Endothelial cell of umbilical vein (primary cell): ENCODE measurements around the gene HOXC5. TPM values are rescaled to one million over a fixed set of nuclear protein-coding genes. Genes with fewer than 3 reads are reported as not detected.

Source experiments
- BruUV-seq: library from RNA; stranded (reverse); fragments of 400-500 nt; replicated peaks from 2 replicates; lab custom pipeline; 2021; lab: Mats Ljungman, UMichigan
- CTCF ChIA-PET: fragments of 300-600, 350-600 bp; sonication (Branson Sonifier 250); formaldehyde crosslinking; loops from one replicate; lab custom pipeline; 2021; ENCODE audit warnings: antibody characterized with exemption, inconsistent platforms; lab: Charles Lee
- POLR2A ChIA-PET: fragments of 300-600, 350-600 bp; sonication (Branson Sonifier 250); formaldehyde crosslinking; loops from one replicate; lab custom pipeline; 2021; ENCODE audit warnings: antibody characterized with exemption, inconsistent platforms; lab: Charles Lee
- DNase-seq: peaks from one replicate; pipeline ENCODE4 v3.0.0-alpha.2; 2011; ENCODE audit warnings: low read depth, low spot score
- FAIRE-seq: peaks from 2 replicates; lab custom pipeline; 2011; peaks lifted over from hg19 to GRCh38; lab: Jason Lieb, UNC
- H2AFZ ChIP-seq: 2 replicates; pipeline ENCODE4 v1.6.0; 2012; ENCODE audit warnings: low read depth, low read length, control low read depth, inconsistent platforms
- H3K27ac ChIP-seq: 2 replicates; pipeline ENCODE4 v1.5.1; 2011; ENCODE audit warnings: low read depth, mild to moderate bottlenecking, control low read depth, low read length, moderate library complexity; ENCODE audit not compliant: insufficient read depth
- H3K27me3 ChIP-seq, 2 experiments: 2 replicates each; pipeline versions ENCODE4 v1.6.0 to v1.6.1; 2011; ENCODE audit warnings: low read length in 2 of 2, mixed read lengths in 1 of 2; ENCODE audit not compliant: control insufficient read depth in 2 of 2, insufficient read depth in 2 of 2
- H3K36me3 ChIP-seq, 2 experiments: 2 replicates in 1 of 2; 3 replicates in 1 of 2; pipeline ENCODE4 v1.5.1; 2011; ENCODE audit warnings: low read length in 2 of 2, mild to moderate bottlenecking in 1 of 2, moderate library complexity in 1 of 2; ENCODE audit not compliant: control insufficient read depth in 2 of 2, insufficient read depth in 2 of 2; ENCODE audit errors: extremely low read depth in 1 of 2
- H3K4me1 ChIP-seq: 3 replicates; pipeline ENCODE4 v1.5.1; 2011; ENCODE audit warnings: mild to moderate bottlenecking, low read length; ENCODE audit not compliant: control insufficient read depth, insufficient read depth; ENCODE audit errors: extremely low read depth
- H3K4me2 ChIP-seq: 2 replicates; pipeline ENCODE4 v1.6.1; 2011; ENCODE audit warnings: low read length, control low read depth, mixed read lengths; ENCODE audit not compliant: insufficient read depth
- H3K4me3 ChIP-seq, 3 experiments: fragments of 200-600 bp in 1 of 3; sonication (generic), shearing (Covaris generic) in 1 of 3; replicated peaks in 1 of 3; 2 replicates each; pipeline ENCODE4 v1.5.1; 2011 to 2016; ENCODE audit warnings: control low read depth in 3 of 3, low read length in 3 of 3, mild to moderate bottlenecking in 2 of 3, inconsistent platforms in 1 of 3, low read depth in 1 of 3, moderate library complexity in 1 of 3; ENCODE audit not compliant: insufficient read depth in 1 of 3
- H3K79me2 ChIP-seq: 2 replicates; pipeline ENCODE4 v1.6.0; 2012; ENCODE audit warnings: low read length, inconsistent platforms; ENCODE audit not compliant: control insufficient read depth, insufficient read depth
- H3K9ac ChIP-seq: replicated peaks from 2 replicates; pipeline ENCODE3; 2011; ENCODE audit warnings: low read length, control low read depth; ENCODE audit not compliant: insufficient read depth; ENCODE audit errors: extremely low read depth
- H3K9me1 ChIP-seq: replicated peaks from 3 replicates; pipeline ENCODE4 v1.6.0; 2011; ENCODE audit warnings: mild to moderate bottlenecking, low read length; ENCODE audit not compliant: control insufficient read depth, insufficient read depth; ENCODE audit errors: extremely low read depth
- H3K9me3 ChIP-seq: replicated peaks from 2 replicates; pipeline ENCODE4 v1.5.1; 2012; ENCODE audit warnings: low read length, inconsistent platforms; ENCODE audit not compliant: control insufficient read depth, insufficient read depth
- H4K20me1 ChIP-seq: replicated peaks from 2 replicates; pipeline ENCODE3; 2011; ENCODE audit warnings: mild to moderate bottlenecking, low read length; ENCODE audit not compliant: control insufficient read depth, insufficient read depth; ENCODE audit errors: extremely low read depth
- EZH2 ChIP-seq: IDR thresholded peaks from 2 replicates; pipeline ENCODE4 v1.6.1; 2012; ENCODE audit warnings: borderline replicate concordance, low read depth, mild to moderate bottlenecking, moderate library complexity, low read length, inconsistent platforms; ENCODE audit not compliant: severe bottlenecking
- FOS ChIP-seq: IDR thresholded peaks from 2 replicates; pipeline ENCODE4 v1.6.1; 2011; ENCODE audit warnings: mild to moderate bottlenecking, low read length, moderate library complexity, borderline replicate concordance; ENCODE audit not compliant: insufficient read depth
- JUN ChIP-seq: IDR thresholded peaks from 2 replicates; pipeline ENCODE4 v1.6.1; 2011; ENCODE audit warnings: borderline replicate concordance, low read depth; ENCODE audit not compliant: insufficient read length, insufficient read depth
- POLR2A ChIP-seq: IDR thresholded peaks from 2 replicates; pipeline ENCODE4 v1.6.1; 2012; ENCODE audit warnings: low read depth, mild to moderate bottlenecking, control low read depth, low read length
- dilution Hi-C: fragments of 300-500 bp; cut with MboI; formaldehyde crosslinking; loops from one replicate; pipeline ENCODE4 v1.15.0; 2019; ENCODE audit warnings: low sequenced_read_pairs; ENCODE audit not compliant: extremely low pct_ligation_motif_present
- intact Hi-C: fragments of 100-400 bp; cut with micrococcal nuclease; formaldehyde crosslinking; loops from one replicate; pipeline ENCODE4 v1.10.0; 2022
- polyA plus RNA-seq, 4 experiments: library from polyadenylated mRNA; depleted of rRNA in 3 of 4; stranded (reverse) in 3 of 4; unstranded in 1 of 4; fragments of >200 nt; gene quantifications; 2 replicates each; pipeline versions ENCODE4 v1.2.1 to v1.2.3, GENCODE V29; 2011 to 2012; ENCODE audit warnings: missing spikeins in 1 of 4
- total RNA-seq: library from RNA; stranded (reverse); gene quantifications from 2 replicates; pipeline ENCODE4 v1.2.3, GENCODE V29; 2021

Gene HOXC5
- total and polyA plus RNA-seq, 2 donors (not counting 3 experiments of a cell fraction or from before 2014, with no cell fraction given): not detected

DNA sequence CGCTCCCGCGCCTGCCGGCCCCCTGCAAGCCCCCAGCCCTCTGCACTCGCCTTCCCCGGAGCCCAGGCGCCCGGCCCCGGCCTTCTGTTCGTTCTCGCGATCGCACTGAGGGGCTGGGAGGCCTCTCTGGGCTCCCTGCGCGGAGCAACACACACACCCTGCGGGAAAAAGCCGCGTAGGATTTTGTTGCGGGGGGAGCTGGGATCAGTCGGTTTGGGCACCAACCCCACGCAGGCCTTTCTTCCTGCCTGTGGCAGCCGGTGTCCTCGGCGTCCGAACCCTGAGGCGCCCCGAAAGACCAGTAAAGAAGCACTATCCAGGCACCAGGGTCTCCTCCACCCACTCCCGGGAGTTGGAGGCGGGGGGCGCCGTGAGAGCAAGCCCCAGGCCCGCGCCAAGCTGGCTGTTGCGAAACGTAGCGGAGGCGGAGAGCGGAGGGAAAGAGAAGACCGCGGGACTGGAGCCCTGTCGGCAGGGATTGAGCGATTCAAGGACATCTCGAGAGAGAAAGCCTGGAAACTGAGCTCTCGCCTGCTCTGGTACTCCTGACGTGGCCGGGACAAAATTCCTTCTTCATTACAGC lies 1.9 kb upstream of the HOXC5 start:
- intact Hi-C loops: no loop called here

GRCh38 chr12:54031480-54031879 lies 1.4 kb upstream of the HOXC5 start:
- H3K27me3 ChIP-seq: peaks cover 83 to 91% of the 10 kb centered on the region in 2 experiments
- DNase-seq: no peak
- H2AFZ ChIP-seq: no peak overlapping the region
- TF ChIP-seq EZH2 (peak; percentile 68), JUN (no peak)
- POLR2A ChIA-PET: no interaction called here
- H4K20me1 ChIP-seq: no peaks in the 10 kb centered on the region
- no peak overlapping the region for H3K4me3 ChIP-seq
- CTCF ChIA-PET: interaction anchor here (1.0 to 6.1 kb wide), 7 partner anchors 8 to 176 kb away, joined by 3 to 91 read pairs (median 19); partner anchors contain the start of gene HOXC8
- no peaks in the 10 kb centered on the region for H3K9me3 ChIP-seq
- H3K27ac ChIP-seq: no peak overlapping the region
- no peak overlapping the region for H3K4me2 ChIP-seq
- H3K4me1 ChIP-seq: no peaks in the 10 kb centered on the region
- H3K79me2 ChIP-seq: no peaks in the 10 kb centered on the region
- H3K9me1 ChIP-seq: no peaks in the 10 kb centered on the region
- no TSS peak for BruUV-seq
- no peaks in the 10 kb centered on the region for H3K36me3 ChIP-seq
- intact Hi-C loops (no loop called here), dilution Hi-C loops (no loop called here)
- no peak for FAIRE-seq
- no peak overlapping the region for H3K9ac ChIP-seq

More for the DNA sequence above, 1.9 kb upstream of the HOXC5 start:
- no peak for FAIRE-seq
- Histone ChIP-seq H3K4me3 (no peak overlapping the region), H3K36me3 (no peaks in the 10 kb centered on the region), H3K27me3 (peaks cover 86 to 92% of the 10 kb centered on the region in 2 experiments), H3K4me1 (no peaks in the 10 kb centered on the region), H3K27ac (no peak overlapping the region), H3K4me2 (no peak overlapping the region), H4K20me1 (no peaks in the 10 kb centered on the region), H2AFZ (no peak overlapping the region), H3K79me2 (no peaks in the 10 kb centered on the region), H3K9me3 (no peaks in the 10 kb centered on the region), H3K9me1 (no peaks in the 10 kb centered on the region), H3K9ac (no peak overlapping the region)
- TF ChIP-seq FOS (no peak), POLR2A (no peak), EZH2 (peak; percentile 61)
- ChIA-PET CTCF (interaction anchor here (1.0 to 6.1 kb wide), 8 partner anchors 7 to 357 kb away, joined by 3 to 91 read pairs (median 19); partner anchors contain the start of gene HOXC8), POLR2A (no interaction called here)
- BruUV-seq: no TSS peak
- DNase-seq: no peak
- dilution Hi-C loops: no loop called here
